ENCODE results near the gene DDX6.
A peak's percentile ranks its signal among the peaks of the same experiment; 100 is the strongest.
"Not testable (repeated sequence)": the region's sequence is repeated elsewhere in the genome, so short reads cannot be mapped to it uniquely, and the experiment has no call there.

The DDX6 gene, protein sequence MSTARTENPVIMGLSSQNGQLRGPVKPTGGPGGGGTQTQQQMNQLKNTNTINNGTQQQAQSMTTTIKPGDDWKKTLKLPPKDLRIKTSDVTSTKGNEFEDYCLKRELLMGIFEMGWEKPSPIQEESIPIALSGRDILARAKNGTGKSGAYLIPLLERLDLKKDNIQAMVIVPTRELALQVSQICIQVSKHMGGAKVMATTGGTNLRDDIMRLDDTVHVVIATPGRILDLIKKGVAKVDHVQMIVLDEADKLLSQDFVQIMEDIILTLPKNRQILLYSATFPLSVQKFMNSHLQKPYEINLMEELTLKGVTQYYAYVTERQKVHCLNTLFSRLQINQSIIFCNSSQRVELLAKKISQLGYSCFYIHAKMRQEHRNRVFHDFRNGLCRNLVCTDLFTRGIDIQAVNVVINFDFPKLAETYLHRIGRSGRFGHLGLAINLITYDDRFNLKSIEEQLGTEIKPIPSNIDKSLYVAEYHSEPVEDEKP

DNA sequence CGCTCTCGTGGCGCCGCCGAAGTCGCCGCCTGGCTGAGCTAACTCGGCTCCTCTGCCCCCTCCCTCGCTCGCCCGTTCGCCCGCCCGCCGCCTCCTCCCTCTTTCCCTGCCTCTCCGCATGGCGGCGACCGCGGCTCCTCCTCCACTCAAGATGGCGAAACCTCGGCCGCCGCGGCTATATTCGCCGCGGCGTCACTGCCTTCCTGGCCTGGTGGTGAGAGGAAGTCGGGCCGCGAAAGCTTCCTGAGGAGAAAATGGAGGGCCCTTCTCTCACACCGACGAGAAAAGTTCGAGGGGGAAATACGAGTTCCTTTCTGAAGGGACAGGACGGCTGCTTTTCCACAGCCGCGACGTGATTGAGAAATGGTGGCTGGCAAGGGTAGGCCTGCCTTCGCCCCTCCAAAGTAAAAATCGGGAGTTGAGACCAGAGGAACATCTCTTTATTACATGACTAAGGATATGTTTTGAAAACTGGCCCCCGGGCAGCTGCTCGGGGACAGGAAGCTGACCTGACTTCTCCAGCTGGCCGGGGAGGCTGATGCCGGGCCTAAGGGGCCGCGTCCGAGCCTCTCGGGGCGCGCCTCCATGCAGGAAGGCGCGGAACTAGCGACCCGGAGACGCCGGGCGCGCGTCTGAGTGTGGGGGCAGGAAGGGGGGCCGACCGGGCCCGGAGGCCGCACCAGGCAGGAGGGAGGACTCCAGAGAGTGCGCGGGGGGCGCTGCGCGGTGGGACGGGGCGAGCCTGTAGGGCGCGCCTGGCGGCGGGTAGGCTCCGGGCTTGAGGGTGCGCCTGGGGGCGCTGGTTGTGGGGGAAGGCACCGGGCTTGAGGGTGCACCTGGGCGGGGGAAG, at the start of gene DDX6:
DDX6 (minus strand) TSS at position 54 of the 850 bp plus-strand sequence. CDS start 4,913 bp downstream, outside the sequence.
- no peaks in the 10 kb centered on the region for H3K27me3 ChIP-seq (ENCODE audit: control insufficient read depth, insufficient read depth, low read length)
- H3K9ac ChIP-seq (ENCODE audit: low read depth, low read length), result peak within 1 kb of the TSS; percentile 93
- peak within 1 kb of the TSS; percentile 89 for H3K4me3 ChIP-seq (ENCODE audit: low read depth, low read length)
- peak within 1 kb of the TSS; percentile 95 for H3K27ac ChIP-seq (ENCODE audit: low read depth, low read length)
- H3K36me3 ChIP-seq (ENCODE audit: control insufficient read depth, insufficient read depth, low read length), result peaks cover under 1% of the 10 kb centered on the region
- H3K4me1 ChIP-seq (ENCODE audit: control insufficient read depth, insufficient read depth, low read length), result peaks cover 9% of the 10 kb centered on the region
- no peaks in the 10 kb centered on the region for H3K9me3 ChIP-seq (ENCODE audit: control insufficient read depth, insufficient read depth, low read length)

DNA sequence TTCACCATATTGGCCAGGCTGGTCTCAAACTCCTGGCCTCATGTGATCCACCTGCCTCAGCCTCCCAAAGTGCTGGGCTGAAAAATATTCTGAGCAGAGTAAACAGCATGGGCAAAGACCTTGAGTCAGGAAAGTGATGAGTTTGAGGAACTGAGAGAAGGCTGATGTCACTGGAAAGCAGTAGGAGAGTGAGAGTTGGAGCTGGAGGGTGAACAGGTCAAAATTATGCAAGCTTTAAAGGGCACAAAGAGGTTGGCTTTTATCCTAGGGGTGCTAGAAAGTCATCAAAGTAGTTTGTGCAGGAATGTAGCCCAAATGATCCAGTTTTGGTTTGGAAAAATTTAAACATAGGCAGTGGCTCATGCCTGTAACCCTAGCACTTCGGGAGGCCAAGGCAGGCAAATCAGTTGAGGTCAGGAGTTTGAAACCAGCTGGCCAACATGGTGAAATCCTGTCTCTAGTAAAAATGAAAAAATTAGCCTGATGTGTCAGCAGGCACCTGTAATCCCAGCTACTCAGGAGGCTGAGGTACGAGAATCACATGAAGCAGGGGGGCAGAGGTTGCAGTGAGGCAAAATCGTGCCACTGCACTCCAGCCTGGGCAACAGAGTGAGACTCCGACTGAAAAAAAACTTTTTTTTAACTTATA, 48.1 kb upstream of the DDX6 start:
- no peak overlapping the region for H3K4me3 ChIP-seq (ENCODE audit: low read depth, low read length)
- no peaks in the 10 kb centered on the region for H3K9me3 ChIP-seq (ENCODE audit: control insufficient read depth, insufficient read depth, low read length)
- no peaks in the 10 kb centered on the region for H3K4me1 ChIP-seq (ENCODE audit: control insufficient read depth, insufficient read depth, low read length)
- no peaks in the 10 kb centered on the region for H3K36me3 ChIP-seq (ENCODE audit: control insufficient read depth, insufficient read depth, low read length)
- no peaks in the 10 kb centered on the region for H3K27me3 ChIP-seq (ENCODE audit: control insufficient read depth, insufficient read depth, low read length)
- no peak overlapping the region for H3K27ac ChIP-seq (ENCODE audit: low read depth, low read length)
- no peak overlapping the region for H3K9ac ChIP-seq (ENCODE audit: low read depth, low read length)

DNA sequence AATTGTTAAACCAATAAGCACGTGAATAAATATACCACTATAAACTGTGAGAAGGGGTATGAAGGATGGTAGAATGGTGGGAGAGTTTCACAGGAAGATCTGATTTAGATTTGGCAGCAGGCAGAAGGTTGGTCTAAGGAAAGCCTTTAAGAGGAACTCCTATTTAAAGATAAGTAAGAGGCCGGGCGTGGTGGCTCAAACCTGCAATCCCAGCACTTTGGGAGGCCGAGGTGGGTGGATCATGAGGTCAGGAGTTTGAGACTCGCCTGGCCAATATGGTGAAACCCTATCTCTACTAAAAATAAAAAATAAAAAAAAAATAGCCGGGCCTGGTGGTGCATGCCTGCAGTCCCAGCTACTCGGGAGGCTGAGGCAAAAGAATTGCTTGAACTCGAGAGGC, 46.9 kb upstream of the DDX6 start:
- Histone ChIP-seq H3K4me3 (ENCODE audit: low read depth, low read length) (no peak overlapping the region), H3K27ac (ENCODE audit: low read depth, low read length) (no peak overlapping the region), H3K4me1 (ENCODE audit: control insufficient read depth, insufficient read depth, low read length) (no peaks in the 10 kb centered on the region)

DNA sequence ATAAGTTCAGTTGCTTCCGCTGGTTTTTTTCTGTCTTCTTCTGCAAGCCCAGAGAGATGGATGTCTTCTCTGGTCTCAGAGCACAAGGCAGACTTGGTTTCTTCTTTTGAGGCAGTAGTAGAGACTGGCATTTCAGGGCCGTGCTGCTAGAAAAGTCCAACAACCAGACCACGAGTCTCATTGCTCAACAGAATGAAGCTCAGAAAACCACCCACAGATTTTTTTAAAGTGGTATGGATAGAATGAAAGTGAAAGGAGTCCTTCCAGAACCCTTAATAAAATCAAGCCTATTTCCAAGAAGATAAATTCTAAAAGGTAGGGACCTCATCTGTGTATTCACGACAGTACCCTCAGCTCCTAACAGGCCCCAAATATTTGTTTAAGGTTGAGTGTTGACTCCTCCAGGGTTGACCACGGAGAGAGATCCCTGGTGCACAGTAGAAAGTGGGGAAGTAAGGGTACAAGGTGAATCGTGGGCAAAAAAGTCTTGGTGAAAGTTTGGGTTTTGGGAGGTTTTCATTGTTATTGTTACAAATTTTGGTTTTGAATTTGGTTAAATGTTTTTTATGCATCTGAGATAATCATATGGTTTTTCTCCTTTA, 43.6 kb upstream of the DDX6 start:
- H3K27me3 ChIP-seq (ENCODE audit: control insufficient read depth, insufficient read depth, low read length), result no peaks in the 10 kb centered on the region
- H3K4me1 ChIP-seq (ENCODE audit: control insufficient read depth, insufficient read depth, low read length), result no peaks in the 10 kb centered on the region
- H3K27ac ChIP-seq (ENCODE audit: low read depth, low read length), result no peak overlapping the region
- H3K4me3 ChIP-seq (ENCODE audit: low read depth, low read length), result no peak overlapping the region
- no peak overlapping the region for H3K9ac ChIP-seq (ENCODE audit: low read depth, low read length)
- no peaks in the 10 kb centered on the region for H3K9me3 ChIP-seq (ENCODE audit: control insufficient read depth, insufficient read depth, low read length)
- no peaks in the 10 kb centered on the region for H3K36me3 ChIP-seq (ENCODE audit: control insufficient read depth, insufficient read depth, low read length)

More for the DNA sequence above, 46.9 kb upstream of the DDX6 start:
- Histone ChIP-seq H3K36me3 (ENCODE audit: control insufficient read depth, insufficient read depth, low read length) (no peaks in the 10 kb centered on the region), H3K9me3 (ENCODE audit: control insufficient read depth, insufficient read depth, low read length) (no peaks in the 10 kb centered on the region), H3K27me3 (ENCODE audit: control insufficient read depth, insufficient read depth, low read length) (no peaks in the 10 kb centered on the region), H3K9ac (ENCODE audit: low read depth, low read length) (no peak overlapping the region)

DNA sequence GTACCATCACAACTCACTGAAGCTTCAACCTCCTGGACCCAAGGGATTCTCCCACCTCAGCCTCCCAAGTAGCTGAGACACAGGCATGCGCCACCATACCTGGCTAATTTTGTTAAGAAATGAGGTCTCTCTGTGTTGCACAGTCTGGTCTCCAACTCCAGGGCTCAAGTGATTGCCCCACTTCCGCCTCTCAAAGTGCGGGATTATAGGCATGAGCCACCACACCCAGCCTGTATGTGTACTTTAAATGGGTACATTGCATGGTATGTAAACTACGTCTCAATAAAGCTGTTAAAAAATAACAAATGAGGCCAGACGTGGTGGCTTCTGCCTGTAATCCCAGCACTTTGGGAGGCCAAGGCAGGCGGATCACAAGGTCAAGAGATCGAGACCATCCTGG, 36.2 kb upstream of the DDX6 start:
- H3K4me3 ChIP-seq (ENCODE audit: low read depth, low read length), result no peak overlapping the region
- no peak overlapping the region for H3K9ac ChIP-seq (ENCODE audit: low read depth, low read length)
- H3K9me3 ChIP-seq (ENCODE audit: control insufficient read depth, insufficient read depth, low read length), result no peaks in the 10 kb centered on the region
- no peaks in the 10 kb centered on the region for H3K36me3 ChIP-seq (ENCODE audit: control insufficient read depth, insufficient read depth, low read length)
- no peaks in the 10 kb centered on the region for H3K4me1 ChIP-seq (ENCODE audit: control insufficient read depth, insufficient read depth, low read length)
- no peak overlapping the region for H3K27ac ChIP-seq (ENCODE audit: low read depth, low read length)
- no peaks in the 10 kb centered on the region for H3K27me3 ChIP-seq (ENCODE audit: control insufficient read depth, insufficient read depth, low read length)

DNA sequence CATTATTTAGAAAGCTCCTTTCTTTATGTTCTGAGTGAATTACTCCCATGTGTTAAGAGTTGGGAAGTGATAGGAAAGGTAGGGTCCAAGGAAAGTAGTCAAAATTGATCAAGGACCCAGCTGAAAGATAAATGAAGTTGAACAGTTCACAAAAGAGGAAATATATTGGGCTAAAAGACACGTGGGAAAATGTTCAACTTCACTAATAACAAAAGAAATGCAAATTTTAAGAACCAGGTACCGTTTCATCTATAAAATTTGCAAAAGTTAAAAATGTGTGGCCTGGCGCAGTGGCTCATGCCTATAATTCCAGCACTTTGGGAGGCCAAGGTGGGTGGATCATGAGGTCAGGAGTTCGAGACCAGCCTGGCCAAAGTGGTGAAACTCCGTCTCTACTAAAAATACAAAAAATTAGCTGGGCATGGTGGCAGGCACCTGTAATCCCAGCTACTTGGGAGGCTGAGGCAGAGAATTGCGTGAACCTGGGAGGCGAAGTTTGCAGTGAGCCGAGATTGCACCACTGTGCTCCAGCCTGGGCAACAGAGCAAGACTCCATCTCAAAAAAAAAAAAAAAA, 32.1 kb upstream of the DDX6 start:
- not testable (repeated sequence) for H3K27ac ChIP-seq (ENCODE audit: low read depth, low read length); H3K9me3 ChIP-seq (ENCODE audit: control insufficient read depth, insufficient read depth, low read length); H3K4me3 ChIP-seq (ENCODE audit: low read depth, low read length); H3K4me1 ChIP-seq (ENCODE audit: control insufficient read depth, insufficient read depth, low read length); H3K9ac ChIP-seq (ENCODE audit: low read depth, low read length); H3K36me3 ChIP-seq (ENCODE audit: control insufficient read depth, insufficient read depth, low read length); H3K27me3 ChIP-seq (ENCODE audit: control insufficient read depth, insufficient read depth, low read length)

DNA sequence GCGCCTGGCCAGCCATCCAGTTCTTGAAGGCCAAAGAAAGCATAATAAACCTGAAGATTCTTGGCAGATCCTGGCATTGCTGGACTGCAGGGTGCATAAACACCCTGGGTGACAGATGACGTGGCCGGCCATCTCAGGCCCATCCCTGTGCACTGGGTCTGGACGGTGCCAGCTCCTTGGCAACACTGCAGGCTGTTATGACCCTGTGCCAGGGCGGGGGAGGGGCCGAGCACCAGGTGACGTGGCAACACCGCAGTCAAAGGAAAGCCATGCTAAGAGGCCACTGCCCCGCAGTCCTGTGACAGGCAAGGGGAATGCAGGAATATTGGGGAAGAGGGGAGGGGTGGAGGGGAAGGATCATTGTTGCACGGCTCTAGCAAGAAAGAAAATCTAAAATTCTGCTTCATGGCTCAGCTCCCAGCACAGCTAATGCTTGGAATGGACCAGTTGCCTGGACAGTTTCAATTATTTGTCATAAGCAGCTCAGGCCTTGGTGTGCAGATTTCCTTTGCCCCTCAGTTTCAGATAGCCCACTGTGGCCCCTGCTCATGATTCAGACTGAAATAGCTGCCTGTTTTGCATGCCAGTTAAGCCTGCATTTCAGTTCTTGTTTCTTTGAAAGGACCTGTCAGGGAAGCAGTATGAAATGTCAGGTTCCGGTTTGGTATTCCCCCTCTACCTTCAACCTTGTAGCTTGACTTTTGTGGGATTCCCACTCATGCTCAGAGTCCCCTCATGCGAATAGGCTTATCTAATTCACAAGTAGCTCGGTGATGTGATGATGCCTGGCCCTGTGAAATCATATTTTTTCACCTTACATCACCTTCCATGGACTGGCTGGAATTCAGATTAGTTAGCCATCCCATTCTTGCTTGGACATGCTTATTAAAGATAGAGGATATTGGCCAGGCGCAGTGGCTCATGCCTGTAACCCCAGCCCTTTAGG, 29.7 kb upstream of the DDX6 start:
- no peaks in the 10 kb centered on the region for H3K27me3 ChIP-seq (ENCODE audit: control insufficient read depth, insufficient read depth, low read length)
- no peaks in the 10 kb centered on the region for H3K36me3 ChIP-seq (ENCODE audit: control insufficient read depth, insufficient read depth, low read length)
- no peaks in the 10 kb centered on the region; the same call in 1 of the 2 replicates for H3K4me1 ChIP-seq (ENCODE audit: control insufficient read depth, insufficient read depth, low read length)
- no peaks in the 10 kb centered on the region for H3K9me3 ChIP-seq (ENCODE audit: control insufficient read depth, insufficient read depth, low read length)
- no peak overlapping the region for H3K9ac ChIP-seq (ENCODE audit: low read depth, low read length)
- H3K27ac ChIP-seq (ENCODE audit: low read depth, low read length), result no peak overlapping the region
- H3K4me3 ChIP-seq (ENCODE audit: low read depth, low read length), result no peak overlapping the region

DNA sequence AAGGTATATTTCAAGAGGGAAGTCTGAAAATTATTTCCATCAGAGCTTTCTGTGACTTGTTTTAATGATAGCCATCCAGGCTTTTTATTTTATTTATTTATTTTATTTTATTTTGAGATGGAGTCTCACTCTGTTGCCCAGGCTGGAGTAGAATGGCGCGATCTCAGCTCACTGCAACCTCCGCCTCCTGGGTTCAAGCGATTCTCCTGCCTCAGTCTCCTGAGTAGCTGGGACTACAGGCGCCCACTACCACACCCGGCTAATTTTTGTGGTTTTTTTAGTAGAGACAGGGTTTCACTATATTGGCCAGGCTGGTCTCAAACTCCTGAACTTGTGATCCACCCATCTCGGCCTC, 29.0 kb upstream of the DDX6 start:
- not testable (repeated sequence) for H3K27ac ChIP-seq (ENCODE audit: low read depth, low read length); H3K9ac ChIP-seq (ENCODE audit: low read depth, low read length); H3K36me3 ChIP-seq (ENCODE audit: control insufficient read depth, insufficient read depth, low read length); H3K4me3 ChIP-seq (ENCODE audit: low read depth, low read length); H3K4me1 ChIP-seq (ENCODE audit: control insufficient read depth, insufficient read depth, low read length); H3K27me3 ChIP-seq (ENCODE audit: control insufficient read depth, insufficient read depth, low read length); H3K9me3 ChIP-seq (ENCODE audit: control insufficient read depth, insufficient read depth, low read length)

DNA sequence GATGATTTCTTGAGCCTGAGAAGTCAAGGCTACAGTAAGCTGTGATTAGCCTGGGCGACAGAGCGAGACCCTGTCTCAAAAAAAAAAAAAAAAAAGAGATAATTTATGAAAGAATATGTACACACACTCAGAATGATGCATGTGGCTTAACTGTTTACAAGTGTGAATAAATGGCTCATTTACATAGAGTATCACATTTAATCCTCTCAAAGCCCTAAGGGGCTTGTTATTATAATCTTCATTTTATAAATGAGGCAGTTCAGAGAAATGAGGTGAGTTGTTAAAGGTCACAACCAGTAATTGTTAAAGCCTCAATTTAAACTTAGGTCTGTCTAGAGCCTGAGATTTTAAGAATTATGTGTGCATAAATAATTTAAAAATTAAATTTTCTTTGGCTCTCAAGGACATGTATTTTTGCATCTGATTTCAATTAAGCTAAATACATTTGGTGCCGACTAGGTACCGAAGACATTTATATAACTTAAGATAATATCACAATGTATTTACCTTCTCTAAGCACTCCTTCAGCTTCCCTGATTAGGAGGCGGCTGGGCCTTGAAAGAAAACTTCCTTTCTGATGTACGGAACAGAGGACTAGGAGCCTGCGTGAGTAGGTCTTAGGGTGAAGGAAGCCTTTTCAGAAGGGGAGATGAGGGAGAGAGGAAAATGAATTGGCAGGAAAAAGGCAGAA, 28.5 kb upstream of the DDX6 start:
- H3K27ac ChIP-seq (ENCODE audit: low read depth, low read length), result no peak overlapping the region
- H3K4me1 ChIP-seq (ENCODE audit: control insufficient read depth, insufficient read depth, low read length), result no peaks in the 10 kb centered on the region; the same call in 1 of the 2 replicates
- no peaks in the 10 kb centered on the region for H3K27me3 ChIP-seq (ENCODE audit: control insufficient read depth, insufficient read depth, low read length)
- H3K36me3 ChIP-seq (ENCODE audit: control insufficient read depth, insufficient read depth, low read length), result no peaks in the 10 kb centered on the region
- H3K9ac ChIP-seq (ENCODE audit: low read depth, low read length), result no peak overlapping the region
- no peaks in the 10 kb centered on the region for H3K9me3 ChIP-seq (ENCODE audit: control insufficient read depth, insufficient read depth, low read length)
- no peak overlapping the region for H3K4me3 ChIP-seq (ENCODE audit: low read depth, low read length)
